ENCODE data around the gene KLK11. TPM values are rescaled to one million over a fixed set of nuclear protein-coding genes. Genes with fewer than 3 reads are reported as not detected.

The KLK11 gene
- total and polyA plus RNA-seq, 2 of the 8 experiments (the other 6 are each of a cell fraction or from before 2014, with no cell fraction given), result 0.45 TPM; not detected in 1

- TF ChIP-seq SUZ12 (IDR thresholded peaks at IDR 0.05; ENCODE audit: low read length), result no peak
These were observed 23.1 kb downstream of the KLK11 start (continued) for GRCh38 chr19:51003316-51003715.

All from H1 (cell line).